Midbrain (tissue), 1 donor: ENCODE results near the gene ARSH.
"Not testable (repeated sequence)": the region's sequence is repeated elsewhere in the genome, so short reads cannot be mapped to it uniquely, and the experiment has no call there.

ENCODE experiments used
- DNase-seq: peaks from one replicate; lab custom pipeline; 2025; lab: John Stamatoyannopoulos, UW

ARSH gene

GRCh38 chrX:3037218-3037617 lies 30.9 kb downstream of the ARSH start:
- no peak for DNase-seq

GRCh38 chrX:3044196-3044595 lies 37.9 kb downstream of the ARSH start:
- no peak for DNase-seq

- DNase-seq = no peak
These were observed 38.3 kb downstream of the ARSH start for GRCh38 chrX:3044671-3045070.

- no peak for DNase-seq
These were observed 40.2 kb downstream of the ARSH start for GRCh38 chrX:3046253-3047240.

- not testable (repeated sequence) for DNase-seq
These were observed 44.3 kb downstream of the ARSH start for GRCh38 chrX:3050523-3051175.

GRCh38 chrX:3052860-3053259 lies 46.5 kb downstream of the ARSH start:
- DNase-seq = peak; percentile 31

GRCh38 chrX:3066555-3066954 lies 60.2 kb downstream of the ARSH start:
- no peak for DNase-seq

GRCh38 chrX:3075959-3076358 lies 69.6 kb downstream of the ARSH start:
- DNase-seq = no peak

- no peak for DNase-seq
These were observed 70.2 kb downstream of the ARSH start for GRCh38 chrX:3076416-3076991.
